ENCODE results near the gene FKBP1A.

DNA sequence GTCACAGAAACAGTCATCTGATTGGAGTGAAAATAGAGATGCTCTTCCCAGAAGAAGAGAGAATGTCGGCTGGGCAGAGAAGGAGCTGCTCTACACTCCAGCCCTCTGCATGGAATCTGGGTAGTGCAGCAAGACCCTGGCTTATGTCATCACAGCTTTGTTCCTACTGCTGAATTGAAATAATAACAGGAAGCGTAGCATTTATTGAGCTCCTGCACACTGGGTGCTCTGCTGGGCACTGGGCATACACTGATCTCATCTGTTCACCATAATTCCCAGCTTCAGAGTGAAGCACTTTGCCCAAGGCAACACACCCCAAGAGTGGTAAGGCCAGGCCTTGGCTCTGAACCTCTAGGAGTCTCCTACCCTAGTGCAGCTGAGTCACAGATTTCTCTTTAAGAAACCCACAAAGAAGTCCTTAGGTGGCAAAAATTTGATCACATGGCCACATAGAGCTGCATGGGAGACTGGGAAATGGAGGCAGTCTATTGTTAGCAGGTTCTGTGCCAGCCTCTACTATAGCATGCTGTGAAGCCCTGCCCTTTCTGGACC lies 60.0 kb downstream of the FKBP1A start:
- TF ChIP-seq, protein P1, sequence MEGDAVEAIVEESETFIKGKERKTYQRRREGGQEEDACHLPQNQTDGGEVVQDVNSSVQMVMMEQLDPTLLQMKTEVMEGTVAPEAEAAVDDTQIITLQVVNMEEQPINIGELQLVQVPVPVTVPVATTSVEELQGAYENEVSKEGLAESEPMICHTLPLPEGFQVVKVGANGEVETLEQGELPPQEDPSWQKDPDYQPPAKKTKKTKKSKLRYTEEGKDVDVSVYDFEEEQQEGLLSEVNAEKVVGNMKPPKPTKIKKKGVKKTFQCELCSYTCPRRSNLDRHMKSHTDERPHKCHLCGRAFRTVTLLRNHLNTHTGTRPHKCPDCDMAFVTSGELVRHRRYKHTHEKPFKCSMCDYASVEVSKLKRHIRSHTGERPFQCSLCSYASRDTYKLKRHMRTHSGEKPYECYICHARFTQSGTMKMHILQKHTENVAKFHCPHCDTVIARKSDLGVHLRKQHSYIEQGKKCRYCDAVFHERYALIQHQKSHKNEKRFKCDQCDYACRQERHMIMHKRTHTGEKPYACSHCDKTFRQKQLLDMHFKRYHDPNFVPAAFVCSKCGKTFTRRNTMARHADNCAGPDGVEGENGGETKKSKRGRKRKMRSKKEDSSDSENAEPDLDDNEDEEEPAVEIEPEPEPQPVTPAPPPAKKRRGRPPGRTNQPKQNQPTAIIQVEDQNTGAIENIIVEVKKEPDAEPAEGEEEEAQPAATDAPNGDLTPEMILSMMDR (IDR thresholded peaks at IDR 0.05): no peak
- no peak for TF ChIP-seq POLR2A (IDR thresholded peaks at IDR 0.05)

Measured in stomach (tissue), 4 donors.